GM21367 (cell line): ENCODE results near the gene CRIP1.

ENCODE experiments used
- ATAC-seq: cut with Tn5 transposase; IDR thresholded peaks from one replicate; pipeline ENCODE4 v1.9.1; 2021; ENCODE audit not compliant: unreplicated experiment

CRIP1 gene

GRCh38 chr14:105450864-105451720 lies 35.6 kb upstream of the CRIP1 start:
- no peak for ATAC-seq

GRCh38 chr14:105452963-105453362 lies 33.7 kb upstream of the CRIP1 start:
- ATAC-seq: no peak

GRCh38 chr14:105453847-105454246 lies 32.8 kb upstream of the CRIP1 start:
- ATAC-seq: no peak

GRCh38 chr14:105455086-105455640 lies 31.5 kb upstream of the CRIP1 start:
- no peak for ATAC-seq

- ATAC-seq: no peak
Measured at GRCh38 chr14:105455766-105456660, 30.7 kb upstream of the CRIP1 start.

GRCh38 chr14:105456736-105457617 lies 29.7 kb upstream of the CRIP1 start:
- ATAC-seq: no peak

GRCh38 chr14:105458010-105458409 lies 28.7 kb upstream of the CRIP1 start:
- ATAC-seq: no peak

- ATAC-seq: no peak
Measured at GRCh38 chr14:105458571-105458970, 28.1 kb upstream of the CRIP1 start.

- ATAC-seq: no peak
Measured at GRCh38 chr14:105460116-105460515, 26.6 kb upstream of the CRIP1 start.

GRCh38 chr14:105460616-105461015 lies 26.1 kb upstream of the CRIP1 start:
- no peak for ATAC-seq

GRCh38 chr14:105461903-105462302 lies 24.8 kb upstream of the CRIP1 start:
- ATAC-seq: no peak

GRCh38 chr14:105464501-105464900 lies 22.2 kb upstream of the CRIP1 start:
- no peak for ATAC-seq

GRCh38 chr14:105465209-105466031 lies 21.3 kb upstream of the CRIP1 start:
- ATAC-seq: no peak

GRCh38 chr14:105466531-105467248 lies 20.0 kb upstream of the CRIP1 start:
- ATAC-seq: no peak

GRCh38 chr14:105467249-105467941 lies 19.3 kb upstream of the CRIP1 start:
- no peak for ATAC-seq

GRCh38 chr14:105467942-105468471 lies 18.7 kb upstream of the CRIP1 start:
- ATAC-seq: no peak

GRCh38 chr14:105468621-105469241 lies 18.0 kb upstream of the CRIP1 start:
- ATAC-seq: no peak
